Prostate gland (tissue), 2 donors: ENCODE data around the gene CCR2. TPM values are rescaled to one million over a fixed set of nuclear protein-coding genes. Genes with fewer than 3 reads are reported as not detected.

Experiments used
- DNase-seq: peaks from one replicate; pipeline ENCODE4 v3.0.0-alpha.2; 2019; ENCODE audit warnings: low spot score
- H3K27ac ChIP-seq, 2 donors: fragments of 200-600 bp; sonication (generic); 2 replicates each; pipeline ENCODE4 v1.5.1; 2017 to 2019
- H3K27me3 ChIP-seq: fragments of 200-600 bp; sonication (generic); replicated peaks from 2 replicates; pipeline ENCODE4 v1.5.1; 2019; ENCODE audit not compliant: insufficient read depth
- H3K36me3 ChIP-seq, 2 donors: fragments of 200-600 bp; sonication (generic); 1 replicate in 1 of 2; 2 replicates in 1 of 2; pipeline versions ENCODE4 v1.5.1 to v1.8.1; 2017 to 2019
- H3K4me1 ChIP-seq: fragments of 200-600 bp; sonication (generic); replicated peaks from 2 replicates; pipeline ENCODE4 v1.5.1; 2019
- H3K4me3 ChIP-seq, 2 donors: fragments of 200-600 bp; sonication (generic); 2 replicates each; pipeline ENCODE4 v1.5.1; 2017 to 2019
- H3K9me3 ChIP-seq: fragments of 200-600 bp; sonication (generic); 2 replicates; pipeline ENCODE4 v1.5.1; 2017
- POLR2A ChIP-seq: fragments of 450-650 bp; IDR thresholded peaks from one replicate; pipeline ENCODE4 v1.6.1; 2016; ENCODE audit warnings: antibody characterized with exemption, mild to moderate bottlenecking
- POLR2AphosphoS5 ChIP-seq: sonication (generic); formaldehyde crosslinking; IDR thresholded peaks from one replicate; pipeline ENCODE4 v1.6.1; 2017; ENCODE audit warnings: antibody characterized with exemption
- WGBS: methylation state at CpG from one replicate; pipeline ENCODE4 v1.1.5; 2018; 5-methylcytosine and 5-hydroxymethylcytosine counted together
- intact Hi-C: fragments of 100-400 bp; cut with DNase I; formaldehyde crosslinking; loops from one replicate; pipeline ENCODE4 v1.14.2; 2022
- total RNA-seq, 2 donors: library from RNA; depleted of rRNA; stranded (reverse); fragments of >200 nt; gene quantifications; one replicate each; pipeline ENCODE4 v1.1.0, GENCODE V29; 2016
- TF ChIP-seq, protein P1 (sequence below), 4 experiments: fragments of 200-600 bp in 2 of 4; fragments of 450-650 bp in 2 of 4; sonication (generic) in 2 of 4; IDR thresholded peaks; 1 replicate in 3 of 4; 2 replicates in 1 of 4; pipeline ENCODE4 v1.5.1; 2016 to 2019; ENCODE audit warnings: antibody characterized with exemption in 4 of 4, mild to moderate bottlenecking in 2 of 4, moderate library complexity in 2 of 4

Gene CCR2
- 1 to 10 TPM; 1.0 to 6.5 TPM for total RNA-seq

DNA sequence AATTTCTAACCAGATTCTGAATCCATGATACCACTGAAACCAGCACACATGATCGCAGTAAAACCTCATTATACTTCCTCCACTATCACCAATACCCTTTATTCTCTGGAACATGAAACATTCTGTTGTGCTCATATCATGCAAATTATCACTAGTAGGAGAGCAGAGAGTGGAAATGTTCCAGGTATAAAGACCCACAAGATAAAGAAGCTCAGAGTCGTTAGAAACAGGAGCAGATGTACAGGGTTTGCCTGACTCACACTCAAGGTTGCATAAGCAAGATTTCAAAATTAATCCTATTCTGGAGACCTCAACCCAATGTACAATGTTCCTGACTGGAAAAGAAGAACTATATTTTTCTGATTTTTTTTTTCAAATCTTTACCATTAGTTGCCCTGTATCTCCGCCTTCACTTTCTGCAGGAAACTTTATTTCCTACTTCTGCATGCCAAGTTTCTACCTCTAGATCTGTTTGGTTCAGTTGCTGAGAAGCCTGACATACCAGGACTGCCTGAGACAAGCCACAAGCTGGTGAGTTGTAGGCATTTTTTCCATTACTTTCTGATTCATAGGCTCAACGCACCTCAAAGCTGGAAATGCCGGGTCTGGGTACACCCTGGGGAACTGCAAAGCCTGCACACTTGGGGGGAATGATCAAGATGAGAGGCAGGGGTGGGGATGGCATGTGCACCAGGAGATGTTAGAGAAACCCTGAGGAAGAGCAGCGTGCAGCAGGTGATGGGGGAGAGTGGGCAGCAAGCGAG lies at the start of gene CCR2:
Gene CCR2 (plus strand): TSS at position 465 of the 764 bp plus-strand sequence. CDS start 3,417 bp downstream, outside the sequence.
- no peaks in the 10 kb centered on the region for H3K4me1 ChIP-seq
- no peaks in the 10 kb centered on the region for H3K9me3 ChIP-seq
- no peak for TF ChIP-seq POLR2A
- TF ChIP-seq, protein P1, sequence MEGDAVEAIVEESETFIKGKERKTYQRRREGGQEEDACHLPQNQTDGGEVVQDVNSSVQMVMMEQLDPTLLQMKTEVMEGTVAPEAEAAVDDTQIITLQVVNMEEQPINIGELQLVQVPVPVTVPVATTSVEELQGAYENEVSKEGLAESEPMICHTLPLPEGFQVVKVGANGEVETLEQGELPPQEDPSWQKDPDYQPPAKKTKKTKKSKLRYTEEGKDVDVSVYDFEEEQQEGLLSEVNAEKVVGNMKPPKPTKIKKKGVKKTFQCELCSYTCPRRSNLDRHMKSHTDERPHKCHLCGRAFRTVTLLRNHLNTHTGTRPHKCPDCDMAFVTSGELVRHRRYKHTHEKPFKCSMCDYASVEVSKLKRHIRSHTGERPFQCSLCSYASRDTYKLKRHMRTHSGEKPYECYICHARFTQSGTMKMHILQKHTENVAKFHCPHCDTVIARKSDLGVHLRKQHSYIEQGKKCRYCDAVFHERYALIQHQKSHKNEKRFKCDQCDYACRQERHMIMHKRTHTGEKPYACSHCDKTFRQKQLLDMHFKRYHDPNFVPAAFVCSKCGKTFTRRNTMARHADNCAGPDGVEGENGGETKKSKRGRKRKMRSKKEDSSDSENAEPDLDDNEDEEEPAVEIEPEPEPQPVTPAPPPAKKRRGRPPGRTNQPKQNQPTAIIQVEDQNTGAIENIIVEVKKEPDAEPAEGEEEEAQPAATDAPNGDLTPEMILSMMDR (IDR thresholded peaks at IDR 0.05), result no peak
- no peak for TF ChIP-seq POLR2AphosphoS5
- no peak within 1 kb of the TSS for H3K4me3 ChIP-seq
- no peak within 1 kb of the TSS for H3K27ac ChIP-seq
- DNase-seq, result no peak
- WGBS, result 69% methylated on average over 7 of the region's 7 CpGs
- H3K36me3 ChIP-seq, result no peaks in the 10 kb centered on the region
- peaks cover 4% of the 10 kb centered on the region for H3K27me3 ChIP-seq
- intact Hi-C loops, result no loop called here

DNA sequence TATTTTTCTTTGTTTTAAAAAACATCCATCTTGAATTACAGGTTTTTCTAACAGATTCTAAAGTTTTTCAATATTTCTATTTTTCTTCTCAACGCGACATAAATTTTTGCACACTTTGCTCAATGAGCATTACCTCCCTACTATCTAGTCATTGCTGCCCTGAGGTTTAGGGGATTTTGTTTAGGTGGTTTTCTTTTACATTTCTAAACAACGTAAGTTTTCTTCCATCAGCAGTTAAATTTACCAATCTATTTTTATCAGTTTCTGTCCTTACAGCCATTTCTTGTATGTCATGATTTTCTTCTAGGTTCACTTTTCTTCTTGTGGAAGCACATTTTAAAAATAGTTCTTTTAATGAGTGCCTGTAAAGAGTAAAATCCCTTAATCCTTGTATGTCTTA lies 49.2 kb upstream of the CCR2 start:
- H3K36me3 ChIP-seq, result no peaks in the 10 kb centered on the region
- intact Hi-C loops, result no loop called here
- no peaks in the 10 kb centered on the region for H3K27me3 ChIP-seq
- no peak overlapping the region for H3K4me3 ChIP-seq
- no peaks in the 10 kb centered on the region for H3K9me3 ChIP-seq
- DNase-seq, result no peak
- H3K27ac ChIP-seq, result no peak overlapping the region
- H3K4me1 ChIP-seq, result no peaks in the 10 kb centered on the region
- 90% methylated on average over 3 of the region's 3 CpGs for WGBS
- TF ChIP-seq POLR2A, result no peak
- no peak for TF ChIP-seq POLR2AphosphoS5
- TF ChIP-seq, protein P1 (IDR thresholded peaks at IDR 0.05), result no peak

DNA sequence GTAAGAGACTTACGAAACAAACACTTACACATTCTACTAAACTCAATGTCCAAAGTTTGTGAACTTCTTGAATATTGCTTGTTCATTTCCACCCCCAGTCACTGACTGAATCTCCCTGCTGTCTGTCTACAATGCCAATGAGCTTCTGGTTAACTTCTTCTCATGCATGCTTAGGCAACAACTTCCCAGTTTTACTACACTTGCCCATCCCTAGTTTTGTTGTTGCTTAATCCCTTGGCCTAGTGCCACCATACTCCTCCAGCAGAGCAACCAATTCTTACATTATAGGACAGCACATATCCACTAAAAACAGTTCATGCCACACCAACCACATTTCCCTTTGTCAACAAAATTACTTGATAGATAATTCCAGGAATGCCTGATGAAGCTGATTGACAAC lies 40.9 kb upstream of the CCR2 start:
- no peaks in the 10 kb centered on the region for H3K36me3 ChIP-seq
- WGBS, result 86% methylated on average over 1 of the region's 1 CpG
- peak; percentile 12 for DNase-seq
- TF ChIP-seq, protein P1 (IDR thresholded peaks at IDR 0.05), result no peak
- TF ChIP-seq POLR2A (no peak), POLR2AphosphoS5 (no peak)
- H3K9me3 ChIP-seq, result no peaks in the 10 kb centered on the region
- no peaks in the 10 kb centered on the region for H3K27me3 ChIP-seq
- H3K4me3 ChIP-seq, result no peak overlapping the region
- H3K27ac ChIP-seq, result no peak overlapping the region
- H3K4me1 ChIP-seq, result no peaks in the 10 kb centered on the region
- intact Hi-C loops, result no loop called here

DNA sequence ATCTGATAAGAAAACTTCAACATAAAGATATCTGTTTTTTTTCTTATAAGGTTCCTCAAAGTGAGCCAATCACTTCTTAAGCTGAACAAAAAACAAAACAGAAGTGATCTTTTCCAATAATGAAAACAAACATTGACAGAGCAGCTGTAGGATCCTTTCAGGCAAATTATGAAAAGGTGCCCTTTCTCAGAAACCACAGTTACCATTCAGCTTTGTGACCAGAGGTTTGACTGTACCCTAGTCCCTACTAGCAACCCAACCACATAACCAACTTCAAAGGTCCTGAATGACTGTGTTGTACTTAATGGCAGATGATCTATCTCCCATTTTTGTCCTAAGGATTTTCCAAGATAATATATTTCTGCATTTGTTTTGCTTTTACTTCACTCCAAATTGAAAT lies 39.4 kb upstream of the CCR2 start:
- H3K27me3 ChIP-seq, result no peaks in the 10 kb centered on the region
- intact Hi-C loops, result no loop called here
- no peaks in the 10 kb centered on the region for H3K9me3 ChIP-seq
- no peaks in the 10 kb centered on the region for H3K4me1 ChIP-seq
- H3K36me3 ChIP-seq, result no peaks in the 10 kb centered on the region
- no peak overlapping the region for H3K27ac ChIP-seq
- H3K4me3 ChIP-seq, result no peak overlapping the region
- TF ChIP-seq POLR2A, result no peak
- TF ChIP-seq POLR2AphosphoS5, result no peak
- TF ChIP-seq, protein P1 (IDR thresholded peaks at IDR 0.05), result no peak
- DNase-seq, result no peak

DNA sequence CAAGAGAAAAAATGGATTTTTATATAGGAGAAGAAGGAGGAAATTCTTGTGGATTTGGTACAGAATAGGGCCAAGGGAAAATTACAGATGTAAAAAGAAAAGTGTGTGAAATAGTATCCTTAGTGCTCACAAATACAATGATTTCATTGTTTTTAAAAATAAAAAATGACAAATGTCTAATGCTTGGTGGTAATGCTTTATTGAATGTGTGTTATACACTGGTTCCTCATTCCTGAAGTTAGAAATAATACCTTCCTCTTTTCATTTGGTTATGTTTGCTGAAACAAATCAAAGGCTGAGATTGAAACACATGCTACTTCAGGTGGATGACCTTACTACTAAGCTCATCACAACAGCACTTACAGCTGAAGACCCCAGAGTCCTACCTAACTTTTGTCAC lies 37.7 kb upstream of the CCR2 start:
- Histone ChIP-seq H3K27me3 (no peaks in the 10 kb centered on the region), H3K4me1 (no peaks in the 10 kb centered on the region), H3K36me3 (no peaks in the 10 kb centered on the region), H3K9me3 (no peaks in the 10 kb centered on the region), H3K4me3 (no peak overlapping the region), H3K27ac (no peak overlapping the region)
- intact Hi-C loops, result no loop called here
- no peak for TF ChIP-seq POLR2AphosphoS5
- no peak for TF ChIP-seq POLR2A
- TF ChIP-seq, protein P1 (IDR thresholded peaks at IDR 0.05), result no peak
- no peak for DNase-seq
